OCI-LY1 (cell line): ENCODE measurements around the gene TIMP3.

Experiments used
- H2AFZ ChIP-seq: fragments of 200-600 bp; sonication (generic), shearing (Covaris generic); 2 replicates; pipeline ENCODE4 v1.6.0; 2014; ENCODE audit warnings: antibody characterized with exemption, mild to moderate bottlenecking, low read length
- H3F3A ChIP-seq: fragments of 200-600 bp; sonication (generic), shearing (Covaris generic); 2 replicates; pipeline ENCODE4 v1.6.0; 2014; ENCODE audit warnings: mild to moderate bottlenecking, antibody characterized with exemption, low read length, moderate library complexity; ENCODE audit not compliant: insufficient read depth
- H3K27ac ChIP-seq: fragments of 200-600 bp; sonication (generic); 2 replicates; pipeline ENCODE4 v1.5.1; 2014; ENCODE audit warnings: low read length, mixed run types, mild to moderate bottlenecking, low read depth; ENCODE audit not compliant: poor library complexity, severe bottlenecking
- H3K27me3 ChIP-seq: fragments of 200-600 bp; sonication (generic); 2 replicates; pipeline ENCODE4 v1.6.0; 2014; ENCODE audit warnings: antibody characterized with exemption, mild to moderate bottlenecking, low read length, moderate library complexity; ENCODE audit not compliant: insufficient read depth
- H3K36me3 ChIP-seq: fragments of 200-600 bp; sonication (generic); 2 replicates; pipeline ENCODE4 v1.6.1; 2014; ENCODE audit warnings: mild to moderate bottlenecking, antibody characterized with exemption, low read length, moderate library complexity, mixed read lengths; ENCODE audit not compliant: insufficient read depth
- H3K4me1 ChIP-seq: fragments of 200-600 bp; sonication (generic); 2 replicates; pipeline ENCODE4 v1.5.1; 2014; ENCODE audit warnings: mild to moderate bottlenecking, low read length, moderate library complexity; ENCODE audit not compliant: insufficient read depth, severe bottlenecking
- H3K4me2 ChIP-seq: fragments of 200-600 bp; sonication (generic), shearing (Covaris generic); 2 replicates; pipeline ENCODE4 v1.6.1; 2014; ENCODE audit warnings: low read length
- H3K4me3 ChIP-seq: fragments of 200-600 bp; sonication (generic); 2 replicates; pipeline ENCODE4 v1.5.1; 2014; ENCODE audit warnings: low read length, low read depth, mild to moderate bottlenecking, mixed read lengths; ENCODE audit not compliant: poor library complexity, severe bottlenecking
- H3K79me2 ChIP-seq: fragments of 200-600 bp; shearing (Covaris generic); 2 replicates; pipeline ENCODE4 v1.6.1; 2016; ENCODE audit warnings: mixed run types, low read length, mixed read lengths; ENCODE audit not compliant: insufficient read depth
- H3K9ac ChIP-seq: fragments of 200-600 bp; sonication (generic), shearing (Covaris generic); 2 replicates; pipeline ENCODE4 v1.6.1; 2014; ENCODE audit warnings: mild to moderate bottlenecking, low read length, mixed read lengths
- H3K9me2 ChIP-seq: fragments of 200-600 bp; sonication (generic), shearing (Covaris generic); 2 replicates; pipeline ENCODE4 v1.6.1; 2014; ENCODE audit warnings: low read depth, mild to moderate bottlenecking, low read length, mixed read lengths
- H3K9me3 ChIP-seq: fragments of 200-600 bp; shearing (Covaris generic); 2 replicates; pipeline ENCODE4 v1.6.1; 2014; ENCODE audit warnings: low read length, mixed read lengths
- H4K20me1 ChIP-seq: fragments of 200-600 bp; sonication (generic), shearing (Covaris generic); 2 replicates; pipeline ENCODE4 v1.6.0; 2016; ENCODE audit warnings: mild to moderate bottlenecking, low read length; ENCODE audit not compliant: insufficient read depth
- CTCF ChIP-seq: fragments of 200-600 bp; sonication (generic), shearing (Covaris generic); IDR thresholded peaks from 2 replicates; pipeline ENCODE4 v1.5.1; 2017; ENCODE audit warnings: mild to moderate bottlenecking, antibody characterized with exemption, low read length, moderate library complexity, mixed read lengths
- EZH2 ChIP-seq: fragments of 200-600 bp; sonication (generic), shearing (Covaris generic); IDR thresholded peaks from 2 replicates; pipeline ENCODE4 v1.8.0; 2017; ENCODE audit warnings: borderline replicate concordance, mixed run types, mild to moderate bottlenecking, antibody characterized with exemption, low read length, moderate library complexity, mixed read lengths

TIMP3 gene

GRCh38 chr22:32814285-32814860 is 12.9 kb downstream of the TIMP3 start:
- no peak overlapping the region for H3K4me2 ChIP-seq
- H4K20me1 ChIP-seq, result no peaks in the 10 kb centered on the region
- H3K9me3 ChIP-seq, result no peaks in the 10 kb centered on the region
- H3K9ac ChIP-seq, result no peak overlapping the region
- no peak overlapping the region for H3K4me3 ChIP-seq
- no peaks in the 10 kb centered on the region for H3K27me3 ChIP-seq
- no peaks in the 10 kb centered on the region for H3K36me3 ChIP-seq
- H3K79me2 ChIP-seq, result no peaks in the 10 kb centered on the region
- H3F3A ChIP-seq, result no peaks in the 10 kb centered on the region
- H2AFZ ChIP-seq, result no peak overlapping the region
- H3K27ac ChIP-seq, result no peak overlapping the region
- H3K4me1 ChIP-seq, result no peaks in the 10 kb centered on the region
- H3K9me2 ChIP-seq, result no peaks in the 10 kb centered on the region
- no peak for TF ChIP-seq CTCF

- no peak overlapping the region for H2AFZ ChIP-seq
- no peaks in the 10 kb centered on the region for H3F3A ChIP-seq
- H3K4me1 ChIP-seq, result no peaks in the 10 kb centered on the region
- H4K20me1 ChIP-seq, result no peaks in the 10 kb centered on the region
- no peaks in the 10 kb centered on the region for H3K9me2 ChIP-seq
- TF ChIP-seq EZH2 (no peak), CTCF (no peak)
- no peaks in the 10 kb centered on the region for H3K36me3 ChIP-seq
- no peak overlapping the region for H3K4me2 ChIP-seq
- H3K27me3 ChIP-seq, result no peaks in the 10 kb centered on the region
- no peaks in the 10 kb centered on the region for H3K9me3 ChIP-seq
- H3K79me2 ChIP-seq, result no peaks in the 10 kb centered on the region
- no peak overlapping the region for H3K9ac ChIP-seq
- no peak overlapping the region for H3K4me3 ChIP-seq
- H3K27ac ChIP-seq, result no peak overlapping the region
These were observed 13.6 kb downstream of the TIMP3 start for GRCh38 chr22:32815059-32815458.

GRCh38 chr22:32815943-32816342 is 14.4 kb downstream of the TIMP3 start:
- Histone ChIP-seq H3K27ac (no peak overlapping the region), H3F3A (no peaks in the 10 kb centered on the region), H3K36me3 (no peaks in the 10 kb centered on the region), H3K9ac (no peak overlapping the region), H3K9me2 (no peaks in the 10 kb centered on the region), H3K4me3 (no peak overlapping the region), H3K27me3 (no peaks in the 10 kb centered on the region), H3K4me2 (no peak overlapping the region), H3K79me2 (no peaks in the 10 kb centered on the region), H4K20me1 (no peaks in the 10 kb centered on the region), H2AFZ (no peak overlapping the region), H3K9me3 (no peaks in the 10 kb centered on the region), H3K4me1 (no peaks in the 10 kb centered on the region)
- TF ChIP-seq CTCF (no peak), EZH2 (no peak)
